ENCODE data around the gene ABCA7.
A peak's percentile ranks its signal among the peaks of the same experiment; 100 is the strongest.

The ABCA7 gene

DNA sequence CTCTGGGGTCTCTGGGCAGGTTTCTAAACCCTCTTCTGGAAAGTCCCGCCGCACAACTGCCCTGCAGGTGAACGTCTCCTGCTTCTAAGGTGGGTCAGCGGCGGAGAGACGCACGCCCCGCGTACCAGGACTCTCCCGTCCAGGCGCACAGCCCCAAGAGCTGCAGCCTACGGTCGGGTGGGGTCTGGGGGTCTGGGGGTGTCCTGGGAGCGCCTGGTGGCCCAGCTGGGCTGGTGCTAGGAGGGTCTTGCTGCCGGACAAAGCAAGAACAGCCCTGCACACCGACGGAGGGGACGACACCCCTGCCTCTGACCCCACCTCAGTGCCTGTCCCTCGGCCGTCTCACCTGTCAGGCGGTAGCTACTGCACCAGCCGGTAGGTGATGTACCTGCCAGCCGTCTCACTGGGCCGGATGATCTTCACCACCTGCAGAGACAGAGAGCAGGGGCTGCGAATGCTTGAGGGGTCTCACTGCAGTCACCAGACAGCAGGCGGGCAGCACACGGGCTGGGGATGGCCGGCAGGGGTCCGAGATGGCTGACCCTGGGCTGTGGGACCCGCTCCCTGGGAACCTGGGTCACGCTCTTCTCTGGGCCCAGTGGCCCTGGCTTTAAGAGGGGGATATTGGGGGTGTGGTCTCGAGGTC, 49.3 kb downstream of the ABCA7 start:
- no peak for DNase-seq (ENCODE audit: low read depth)
- H3K4me3 ChIP-seq (ENCODE audit: low read length) = no peak overlapping the region
- TF ChIP-seq, protein P1, sequence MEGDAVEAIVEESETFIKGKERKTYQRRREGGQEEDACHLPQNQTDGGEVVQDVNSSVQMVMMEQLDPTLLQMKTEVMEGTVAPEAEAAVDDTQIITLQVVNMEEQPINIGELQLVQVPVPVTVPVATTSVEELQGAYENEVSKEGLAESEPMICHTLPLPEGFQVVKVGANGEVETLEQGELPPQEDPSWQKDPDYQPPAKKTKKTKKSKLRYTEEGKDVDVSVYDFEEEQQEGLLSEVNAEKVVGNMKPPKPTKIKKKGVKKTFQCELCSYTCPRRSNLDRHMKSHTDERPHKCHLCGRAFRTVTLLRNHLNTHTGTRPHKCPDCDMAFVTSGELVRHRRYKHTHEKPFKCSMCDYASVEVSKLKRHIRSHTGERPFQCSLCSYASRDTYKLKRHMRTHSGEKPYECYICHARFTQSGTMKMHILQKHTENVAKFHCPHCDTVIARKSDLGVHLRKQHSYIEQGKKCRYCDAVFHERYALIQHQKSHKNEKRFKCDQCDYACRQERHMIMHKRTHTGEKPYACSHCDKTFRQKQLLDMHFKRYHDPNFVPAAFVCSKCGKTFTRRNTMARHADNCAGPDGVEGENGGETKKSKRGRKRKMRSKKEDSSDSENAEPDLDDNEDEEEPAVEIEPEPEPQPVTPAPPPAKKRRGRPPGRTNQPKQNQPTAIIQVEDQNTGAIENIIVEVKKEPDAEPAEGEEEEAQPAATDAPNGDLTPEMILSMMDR (IDR thresholded peaks at IDR 0.05; ENCODE audit: insufficient read depth, low read depth, low read length, missing control alignments) = no peak

DNA sequence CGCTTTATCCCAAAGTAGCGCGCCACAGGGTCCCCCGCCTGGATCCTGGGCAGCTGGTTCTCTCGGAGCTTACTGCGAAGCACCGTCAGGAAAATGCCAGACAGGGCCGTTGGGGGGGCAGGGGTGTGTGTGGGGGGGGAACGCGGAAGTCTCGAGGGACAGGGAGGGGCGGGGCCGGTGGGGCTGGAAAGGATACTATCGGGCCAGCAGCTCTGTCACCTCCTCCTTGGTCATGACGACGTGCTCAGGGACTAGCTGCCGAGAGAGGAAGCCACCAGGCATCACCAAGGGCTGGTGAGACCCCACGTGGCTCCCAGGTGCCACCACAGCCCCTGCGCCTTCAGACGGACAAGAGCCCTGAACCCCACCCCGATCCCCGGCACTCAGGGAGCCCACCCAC, 50.0 kb downstream of the ABCA7 start:
- DNase-seq (ENCODE audit: low read depth) = no peak
- H3K4me3 ChIP-seq (ENCODE audit: low read length) = no peak overlapping the region
- TF ChIP-seq, protein P1 (IDR thresholded peaks at IDR 0.05; ENCODE audit: insufficient read depth, low read depth, low read length, missing control alignments) = no peak

GRCh38 chr19:1090731-1091543, 51.0 kb downstream of the ABCA7 start:
- TF ChIP-seq, protein P1 (IDR thresholded peaks at IDR 0.05; ENCODE audit: insufficient read depth, low read depth, low read length, missing control alignments) = no peak
- no peak overlapping the region for H3K4me3 ChIP-seq (ENCODE audit: low read length)

DNA sequence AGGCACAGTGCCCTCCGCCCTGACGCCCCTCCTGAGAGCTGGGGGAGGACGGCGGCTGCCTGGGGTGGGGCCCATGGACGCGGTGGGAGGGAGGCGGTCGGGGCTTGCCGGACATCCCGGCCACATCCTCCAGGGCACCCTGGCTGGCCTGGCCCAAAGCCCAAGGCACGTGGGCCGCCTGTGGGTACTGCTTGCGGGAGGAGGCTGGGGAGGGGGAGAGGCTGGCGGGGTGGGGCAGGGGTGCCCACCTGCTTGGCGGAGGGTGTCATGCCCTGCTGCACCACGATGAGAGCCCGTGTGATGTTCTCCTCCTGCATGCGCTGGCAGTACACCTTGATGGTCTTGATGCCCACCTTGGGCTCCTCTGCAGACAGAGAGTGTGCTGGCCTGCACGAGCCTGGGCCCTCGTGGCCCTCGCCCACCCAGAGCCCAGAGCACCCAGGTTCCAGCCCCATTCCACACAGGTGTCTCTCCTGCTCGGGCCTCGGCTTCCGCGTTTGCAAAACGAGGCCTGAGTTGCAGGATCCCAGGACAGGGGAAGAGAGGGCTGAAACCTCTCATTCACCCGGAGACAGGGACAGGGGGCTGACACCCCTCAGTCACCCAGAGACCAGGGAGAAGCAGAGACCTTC, 51.8 kb downstream of the ABCA7 start:
- DNase-seq (ENCODE audit: low read depth) = no peak
- no peak overlapping the region for H3K4me3 ChIP-seq (ENCODE audit: low read length)
- TF ChIP-seq, protein P1 (IDR thresholded peaks at IDR 0.05; ENCODE audit: insufficient read depth, low read depth, low read length, missing control alignments) = no peak

More at GRCh38 chr19:1090731-1091543, 51.0 kb downstream of the ABCA7 start:
- no peak for DNase-seq (ENCODE audit: low read depth)

DNA sequence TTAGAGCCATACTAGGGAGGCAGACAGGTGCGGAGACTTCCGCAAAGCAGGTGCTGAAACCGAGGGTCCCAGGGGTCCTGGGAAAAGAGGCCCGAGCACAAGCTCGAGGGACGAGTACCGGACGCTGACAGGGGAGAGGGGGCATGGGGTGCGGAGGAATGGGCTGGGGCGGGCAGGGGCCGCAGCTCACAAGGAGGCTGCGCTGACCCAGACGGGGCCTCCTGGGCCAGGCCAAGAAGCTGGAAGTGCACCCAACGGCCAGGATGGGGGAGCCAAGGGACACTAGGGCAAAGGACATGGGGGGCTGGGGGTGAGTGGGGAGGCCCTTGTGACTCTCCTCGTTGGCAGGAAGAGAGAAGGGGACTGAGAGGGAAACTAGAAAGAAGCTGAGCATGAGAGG, 53.4 kb downstream of the ABCA7 start:
- no peak for DNase-seq (ENCODE audit: low read depth)
- no peak overlapping the region for H3K4me3 ChIP-seq (ENCODE audit: low read length)

DNA sequence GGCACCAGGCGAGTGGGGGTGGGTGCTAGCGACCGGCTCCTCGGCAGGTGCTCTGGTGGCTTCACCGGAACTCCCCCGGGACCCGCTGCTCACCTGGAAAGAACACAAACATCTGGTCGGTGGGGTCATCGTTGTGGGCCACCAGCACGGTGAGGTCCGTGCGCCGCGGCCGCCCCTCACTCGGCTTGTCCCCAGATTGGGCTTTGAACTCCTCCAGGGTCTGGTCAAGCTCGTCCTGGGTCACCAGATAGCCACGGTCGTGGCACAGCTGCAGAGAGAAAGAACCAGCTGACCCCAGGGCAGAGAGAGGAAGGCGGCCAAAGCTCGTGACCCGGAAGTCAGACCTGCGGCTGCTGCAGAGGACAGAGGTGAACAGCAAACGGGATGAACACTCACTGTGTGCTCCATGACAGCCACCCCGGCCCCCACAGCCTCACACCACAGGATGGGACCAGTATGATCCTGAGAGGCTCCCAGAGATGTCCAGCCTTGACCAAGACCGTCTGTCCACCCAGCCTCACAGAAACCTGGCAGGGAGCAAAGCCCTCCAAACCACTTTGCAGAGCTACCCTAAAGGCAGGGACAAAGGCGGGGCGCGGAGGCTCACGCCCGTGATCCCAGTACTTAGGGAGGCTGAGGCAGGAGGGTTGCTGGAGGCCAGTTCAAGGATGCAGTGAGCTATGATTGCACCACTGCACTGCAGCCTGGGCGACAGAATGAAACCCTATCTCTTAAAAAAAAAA, 54.1 kb downstream of the ABCA7 start:
- no peak for DNase-seq (ENCODE audit: low read depth)
- peak overlapping the region; percentile 95 for H3K4me3 ChIP-seq (ENCODE audit: low read length)
- TF ChIP-seq, protein P1 (IDR thresholded peaks at IDR 0.05; ENCODE audit: insufficient read depth, low read depth, low read length, missing control alignments) = no peak

More for the DNA sequence above, 53.4 kb downstream of the ABCA7 start:
- TF ChIP-seq, protein P1 (IDR thresholded peaks at IDR 0.05; ENCODE audit: insufficient read depth, low read depth, low read length, missing control alignments) = no peak
